ENCODE measurements around the gene DPP10.

The DPP10 gene

DNA sequence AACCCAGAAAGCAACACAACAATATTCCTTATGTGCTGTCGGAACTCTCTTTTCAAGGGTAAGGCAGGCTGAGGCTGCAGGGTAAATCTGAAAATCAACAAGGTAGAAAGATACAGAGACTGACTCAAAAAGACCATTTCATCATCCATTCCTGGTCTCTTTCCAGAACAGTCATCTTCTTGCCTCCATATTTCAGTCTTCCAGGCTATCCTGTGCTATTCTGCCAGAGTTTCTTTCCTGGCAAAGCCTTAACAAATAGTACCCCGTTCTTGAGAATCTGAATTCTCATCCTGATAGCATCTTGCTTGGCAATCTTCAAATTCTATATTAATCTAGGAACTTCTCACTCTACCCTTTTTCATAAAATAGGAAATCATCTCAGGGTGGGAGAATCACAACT is 15.5 kb downstream of the DPP10 start:
- no peak overlapping the region for H4K8ac ChIP-seq (ENCODE audit: low read depth, low read length)
- no peak overlapping the region for H4K12ac ChIP-seq (ENCODE audit: low read depth, low read length)
- H3K4ac ChIP-seq (ENCODE audit: low read depth, low read length) = no peak overlapping the region
- H3K4me3 ChIP-seq (ENCODE audit: low read depth, low read length) = no peak overlapping the region
- H3K27ac ChIP-seq (ENCODE audit: low read depth, low read length) = no peak overlapping the region
- no peak overlapping the region for H2BK120ac ChIP-seq (ENCODE audit: insufficient read depth, low read length, poor library complexity)
- no peak overlapping the region for H2AFZ ChIP-seq (ENCODE audit: insufficient read depth, low read length, poor library complexity)
- no peak overlapping the region for H2AK5ac ChIP-seq (ENCODE audit: low read length)
- no peak for DNase-seq
- H3K27me3 ChIP-seq (ENCODE audit: insufficient read depth, low read length) = no peaks in the 10 kb centered on the region
- H3K18ac ChIP-seq (ENCODE audit: low read length) = no peak overlapping the region
- no peak overlapping the region for H4K91ac ChIP-seq (ENCODE audit: low read depth, low read length)
- WGBS (ENCODE audit: extremely low coverage, insufficient coverage, insufficient read length) = no CpG with 5 or more reads among the region's 2 CpGs
- no peaks in the 10 kb centered on the region for H3K79me1 ChIP-seq (ENCODE audit: low read length)
- H2BK12ac ChIP-seq (ENCODE audit: low read length) = no peak overlapping the region
- no peaks in the 10 kb centered on the region for H3K36me3 ChIP-seq (ENCODE audit: control insufficient read depth in 1 of 2, insufficient read depth in 2 of 2, low read length in 2 of 2)
- no peaks in the 10 kb centered on the region for H3K79me2 ChIP-seq (ENCODE audit: control insufficient read depth, insufficient read depth, low read length, poor library complexity)
- H3K9ac ChIP-seq (ENCODE audit: low read length) = no peak overlapping the region
- H2BK5ac ChIP-seq (ENCODE audit: low read depth, low read length, poor library complexity) = no peak overlapping the region
- H3K9me3 ChIP-seq (ENCODE audit: insufficient read depth, low read depth, low read length) = no peaks in the 10 kb centered on the region
- H3K14ac ChIP-seq (ENCODE audit: low read length) = no peak overlapping the region
- no peak overlapping the region for H3K23ac ChIP-seq (ENCODE audit: low read length)
- no peak overlapping the region for H3K4me2 ChIP-seq (ENCODE audit: low read length)
- no peaks in the 10 kb centered on the region for H3K4me1 ChIP-seq (ENCODE audit: control insufficient read depth in 1 of 2, insufficient read depth in 2 of 2, low read length in 2 of 2)

DNA sequence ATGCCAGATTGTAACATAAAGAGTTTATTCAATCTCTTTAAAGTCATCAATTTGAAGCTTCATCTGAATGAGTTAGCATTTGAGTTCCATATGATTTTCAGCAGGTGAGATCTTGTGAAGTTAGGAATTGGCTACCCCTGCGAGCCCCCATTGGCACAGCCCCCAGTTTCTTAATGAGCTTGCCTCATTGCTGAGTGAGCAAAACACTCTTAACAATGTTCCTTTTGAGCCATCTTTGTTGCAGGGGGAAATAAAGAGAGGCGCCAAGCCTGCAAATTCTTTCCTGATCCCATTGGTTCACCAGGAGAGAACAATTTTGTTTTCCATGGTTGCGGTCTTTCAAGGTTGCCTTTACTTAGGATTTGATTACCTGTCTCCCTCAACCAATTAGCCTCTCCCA is 18.7 kb downstream of the DPP10 start:
- no CpG with 5 or more reads among the region's 3 CpGs for WGBS (ENCODE audit: extremely low coverage, insufficient coverage, insufficient read length)
- no peak overlapping the region for H2BK12ac ChIP-seq (ENCODE audit: low read length)
- no peak overlapping the region for H2AFZ ChIP-seq (ENCODE audit: insufficient read depth, low read length, poor library complexity)
- no peaks in the 10 kb centered on the region for H3K79me2 ChIP-seq (ENCODE audit: control insufficient read depth, insufficient read depth, low read length, poor library complexity)
- no peak overlapping the region for H3K18ac ChIP-seq (ENCODE audit: low read length)
- H2BK120ac ChIP-seq (ENCODE audit: insufficient read depth, low read length, poor library complexity) = no peak overlapping the region
- H3K14ac ChIP-seq (ENCODE audit: low read length) = no peak overlapping the region
- H3K23ac ChIP-seq (ENCODE audit: low read length) = no peak overlapping the region
- H3K27ac ChIP-seq (ENCODE audit: low read depth, low read length) = no peak overlapping the region
- no peak for DNase-seq
- no peaks in the 10 kb centered on the region for H3K4me1 ChIP-seq (ENCODE audit: control insufficient read depth in 1 of 2, insufficient read depth in 2 of 2, low read length in 2 of 2)
- H3K4me3 ChIP-seq (ENCODE audit: low read depth, low read length) = no peak overlapping the region
- H3K9ac ChIP-seq (ENCODE audit: low read length) = no peak overlapping the region
- no peak overlapping the region for H2AK5ac ChIP-seq (ENCODE audit: low read length)
- H3K27me3 ChIP-seq (ENCODE audit: insufficient read depth, low read length) = no peaks in the 10 kb centered on the region
- H2BK5ac ChIP-seq (ENCODE audit: low read depth, low read length, poor library complexity) = no peak overlapping the region
- H4K91ac ChIP-seq (ENCODE audit: low read depth, low read length) = no peak overlapping the region
- H3K9me3 ChIP-seq (ENCODE audit: insufficient read depth, low read depth, low read length) = no peaks in the 10 kb centered on the region
- no peak overlapping the region for H4K12ac ChIP-seq (ENCODE audit: low read depth, low read length)
- H3K79me1 ChIP-seq (ENCODE audit: low read length) = no peaks in the 10 kb centered on the region
- no peaks in the 10 kb centered on the region for H3K36me3 ChIP-seq (ENCODE audit: control insufficient read depth in 1 of 2, insufficient read depth in 2 of 2, low read length in 2 of 2)
- no peak overlapping the region for H4K8ac ChIP-seq (ENCODE audit: low read depth, low read length)
- H3K4ac ChIP-seq (ENCODE audit: low read depth, low read length) = no peak overlapping the region
- no peak overlapping the region for H3K4me2 ChIP-seq (ENCODE audit: low read length)

DNA sequence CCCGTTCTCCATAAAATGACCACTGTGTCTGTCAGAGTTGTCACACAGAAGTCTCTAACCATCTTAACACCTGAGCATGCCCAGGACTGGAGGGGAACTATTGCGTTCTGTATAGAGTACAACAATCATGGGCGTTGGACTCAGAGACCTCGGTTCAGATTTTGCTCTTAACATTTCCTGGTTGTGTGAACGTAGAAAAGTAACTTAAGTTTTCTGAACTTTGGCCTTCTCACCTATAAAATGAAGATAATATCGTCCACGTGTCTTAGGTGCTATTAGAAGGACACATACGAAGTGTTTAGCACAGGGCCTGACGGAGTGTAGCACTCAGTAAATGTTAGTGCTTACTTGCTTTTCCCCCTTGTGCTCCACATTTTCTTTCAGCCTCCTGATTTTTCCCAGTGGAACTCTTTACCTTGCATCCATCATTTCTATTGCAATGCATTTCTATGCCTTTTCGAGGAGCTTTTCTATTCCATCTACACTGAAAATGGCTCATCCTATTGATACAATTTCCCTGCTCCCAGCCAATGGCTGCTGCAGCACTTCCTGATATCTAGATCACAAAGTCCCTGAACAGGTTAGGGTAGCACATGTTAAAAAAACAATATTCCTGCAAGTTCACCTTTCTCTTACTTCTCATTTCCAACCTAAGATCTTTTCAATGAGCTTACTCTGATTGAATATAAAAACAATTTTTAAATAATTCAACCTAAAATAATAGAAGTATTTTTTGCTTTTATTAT is 22.7 kb downstream of the DPP10 start:
- Histone ChIP-seq H3K14ac (ENCODE audit: low read length) (no peak overlapping the region), H4K8ac (ENCODE audit: low read depth, low read length) (no peak overlapping the region), H3K4me2 (ENCODE audit: low read length) (no peak overlapping the region), H3K23ac (ENCODE audit: low read length) (no peak overlapping the region), H2AFZ (ENCODE audit: insufficient read depth, low read length, poor library complexity) (no peak overlapping the region), H2BK120ac (ENCODE audit: insufficient read depth, low read length, poor library complexity) (no peak overlapping the region), H3K27ac (ENCODE audit: low read depth, low read length) (no peak overlapping the region), H2BK12ac (ENCODE audit: low read length) (no peak overlapping the region), H3K27me3 (ENCODE audit: insufficient read depth, low read length) (no peaks in the 10 kb centered on the region), H3K9ac (ENCODE audit: low read length) (no peak overlapping the region), H2BK5ac (ENCODE audit: low read depth, low read length, poor library complexity) (no peak overlapping the region), H3K18ac (ENCODE audit: low read length) (no peak overlapping the region), H4K91ac (ENCODE audit: low read depth, low read length) (no peak overlapping the region), H2AK5ac (ENCODE audit: low read length) (no peak overlapping the region), H3K4ac (ENCODE audit: low read depth, low read length) (no peak overlapping the region), H3K4me3 (ENCODE audit: low read depth, low read length) (no peak overlapping the region), H3K79me2 (ENCODE audit: control insufficient read depth, insufficient read depth, low read length, poor library complexity) (no peaks in the 10 kb centered on the region), H3K4me1 (ENCODE audit: control insufficient read depth in 1 of 2, insufficient read depth in 2 of 2, low read length in 2 of 2) (no peaks in the 10 kb centered on the region), H3K79me1 (ENCODE audit: low read length) (no peaks in the 10 kb centered on the region), H3K9me3 (ENCODE audit: insufficient read depth, low read depth, low read length) (no peaks in the 10 kb centered on the region), H4K12ac (ENCODE audit: low read depth, low read length) (no peak overlapping the region), H3K36me3 (ENCODE audit: control insufficient read depth in 1 of 2, insufficient read depth in 2 of 2, low read length in 2 of 2) (no peaks in the 10 kb centered on the region)
- no CpG with 5 or more reads among the region's 10 CpGs for WGBS (ENCODE audit: extremely low coverage, insufficient coverage, insufficient read length)
- DNase-seq = no peak

DNA sequence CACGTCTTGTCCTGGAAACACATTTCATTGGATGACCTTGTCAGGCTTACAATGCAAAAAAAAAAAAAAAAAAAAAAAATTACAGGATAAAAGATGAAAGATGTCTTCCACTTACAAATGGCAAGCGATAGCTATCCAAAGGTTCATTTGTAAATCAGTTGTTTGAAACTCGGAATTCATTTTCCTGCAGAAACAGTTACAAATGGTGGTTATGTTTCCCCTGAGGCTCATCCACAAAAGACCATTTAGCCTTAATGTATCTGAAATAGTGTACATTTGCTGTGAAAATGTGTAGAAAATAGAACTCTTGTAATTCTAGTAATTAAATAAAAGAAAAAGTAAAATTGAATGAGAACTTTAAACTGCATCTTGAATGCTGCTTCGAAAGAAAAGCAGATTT is 25.9 kb downstream of the DPP10 start:
- Histone ChIP-seq H3K79me2 (ENCODE audit: control insufficient read depth, insufficient read depth, low read length, poor library complexity) (no peaks in the 10 kb centered on the region), H3K4me1 (ENCODE audit: control insufficient read depth in 1 of 2, insufficient read depth in 2 of 2, low read length in 2 of 2) (no peaks in the 10 kb centered on the region), H3K79me1 (ENCODE audit: low read length) (no peaks in the 10 kb centered on the region), H3K14ac (ENCODE audit: low read length) (no peak overlapping the region), H2AFZ (ENCODE audit: insufficient read depth, low read length, poor library complexity) (no peak overlapping the region), H4K8ac (ENCODE audit: low read depth, low read length) (no peak overlapping the region), H3K4me2 (ENCODE audit: low read length) (no peak overlapping the region), H3K9ac (ENCODE audit: low read length) (no peak overlapping the region), H3K36me3 (ENCODE audit: control insufficient read depth in 1 of 2, insufficient read depth in 2 of 2, low read length in 2 of 2) (no peaks in the 10 kb centered on the region), H3K9me3 (ENCODE audit: insufficient read depth, low read depth, low read length) (no peaks in the 10 kb centered on the region), H3K27ac (ENCODE audit: low read depth, low read length) (no peak overlapping the region), H4K91ac (ENCODE audit: low read depth, low read length) (no peak overlapping the region), H3K23ac (ENCODE audit: low read length) (no peak overlapping the region), H2BK12ac (ENCODE audit: low read length) (no peak overlapping the region), H2BK120ac (ENCODE audit: insufficient read depth, low read length, poor library complexity) (no peak overlapping the region), H3K18ac (ENCODE audit: low read length) (no peak overlapping the region), H2BK5ac (ENCODE audit: low read depth, low read length, poor library complexity) (no peak overlapping the region), H2AK5ac (ENCODE audit: low read length) (no peak overlapping the region), H3K27me3 (ENCODE audit: insufficient read depth, low read length) (no peaks in the 10 kb centered on the region), H3K4ac (ENCODE audit: low read depth, low read length) (no peak overlapping the region), H3K4me3 (ENCODE audit: low read depth, low read length) (no peak overlapping the region), H4K12ac (ENCODE audit: low read depth, low read length) (no peak overlapping the region)
- no peak for DNase-seq
- no CpG with 5 or more reads among the region's 4 CpGs for WGBS (ENCODE audit: extremely low coverage, insufficient coverage, insufficient read length)
